H1 (cell line): Measurements from ENCODE around the gene ACTA2. TPM values are rescaled to one million over a fixed set of nuclear protein-coding genes. Genes with fewer than 3 reads are reported as not detected.

ENCODE experiments used
- EGR1 ChIP-seq: IDR thresholded peaks from 2 replicates; pipeline ENCODE4 v1.6.1; 2011; ENCODE audit warnings: low read depth, low read length, borderline replicate concordance
- polyA plus RNA-seq, 7 experiments: library from polyadenylated mRNA; depleted of rRNA in 3 of 7; stranded (reverse) in 5 of 7; unstranded in 2 of 7; fragments of >200 nt in 5 of 7; fragments of 200-250 nt in 2 of 7; gene quantifications; 1 replicate in 5 of 7; 2 replicates in 1 of 7; 4 replicates in 1 of 7; pipeline versions ENCODE4 v1.2.1 to v1.2.3, GENCODE V29; 2011 to 2013; ENCODE audit warnings: missing spikeins in 2 of 7, mixed read lengths in 2 of 7
- total RNA-seq: library from RNA; stranded (reverse); fragmentation: NEBNext Ultra II Directional; extraction: Animal tissue kit (Norgen Biotek cat#: 25700); gene quantifications from 2 replicates; pipeline ENCODE4 v1.2.1, GENCODE V29; 2021

ACTA2 gene
- total and polyA plus RNA-seq, 2 of the 8 experiments (the other 6 are each of a cell fraction or from before 2014, with no cell fraction given), result 3.5 to 8.9 TPM

DNA sequence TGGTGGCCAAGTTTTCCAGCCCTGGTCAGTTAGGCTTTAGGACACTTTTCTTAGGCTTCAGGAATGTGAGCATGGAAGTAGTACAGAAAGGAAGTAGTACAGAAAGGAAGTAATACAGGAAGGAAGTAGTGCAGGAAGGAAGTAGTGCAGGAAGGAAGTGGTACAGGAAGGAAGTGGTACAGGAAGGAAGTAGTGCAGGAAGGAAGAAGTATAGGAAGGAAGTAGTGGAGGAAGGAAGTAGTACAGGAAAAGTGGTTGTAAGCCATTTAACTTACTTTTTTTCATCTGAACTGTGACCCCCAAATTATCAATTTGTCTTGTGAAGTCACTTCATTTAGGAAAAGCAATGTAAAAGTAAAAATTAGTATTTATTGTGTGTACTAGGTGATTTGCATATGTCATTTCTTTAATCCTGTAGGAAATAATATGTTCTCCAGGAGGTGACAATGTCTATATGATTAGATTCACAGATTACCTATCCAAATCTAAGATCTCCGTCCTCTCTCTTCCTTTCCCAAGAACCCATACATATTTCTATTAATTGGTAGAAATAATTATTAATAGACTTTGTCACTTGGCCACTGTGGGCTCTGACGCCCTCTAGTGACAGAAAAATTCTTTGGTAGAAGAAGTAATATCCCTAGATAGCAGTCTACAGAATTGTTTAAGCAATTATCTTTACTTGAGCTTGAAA lies 34.1 kb upstream of the ACTA2 start (continued):
- 0 out of 2 replicates have a peak, but pooled peaks have one; percentile 42 for TF ChIP-seq EGR1
